HFFc6 (cell line): ENCODE data around the gene PPAT. TPM values are rescaled to one million over a fixed set of nuclear protein-coding genes. Genes with fewer than 3 reads are reported as not detected.
A peak's percentile ranks its signal among the peaks of the same experiment; 100 is the strongest.

Source experiments
- DNase-seq: peaks from one replicate; pipeline ENCODE4 v3.0.0-alpha.2; 2018
- H3K27ac Mint-ChIP-seq: 2 replicates; pipeline ENCODE4 v1.8.0; 2020; ENCODE audit warnings: mild to moderate bottlenecking, mixed read lengths
- H3K27me3 Mint-ChIP-seq: 2 replicates; pipeline ENCODE4 v1.8.0; 2021; ENCODE audit warnings: mild to moderate bottlenecking, moderate library complexity, mixed read lengths; ENCODE audit not compliant: insufficient read depth
- H3K36me3 Mint-ChIP-seq: 2 replicates; pipeline ENCODE4 v1.8.0; 2021; ENCODE audit warnings: low read depth, mixed read lengths
- H3K4me1 Mint-ChIP-seq: 2 replicates; pipeline ENCODE4 v1.8.0; 2020; ENCODE audit warnings: low read depth, mixed read lengths
- H3K4me3 Mint-ChIP-seq: 2 replicates; pipeline ENCODE4 v1.8.0; 2020; ENCODE audit warnings: mild to moderate bottlenecking, moderate library complexity, mixed read lengths
- H3K9me3 Mint-ChIP-seq: 2 replicates; pipeline ENCODE4 v1.8.0; 2020; ENCODE audit warnings: mild to moderate bottlenecking, mixed read lengths
- CTCF ChIP-seq: fragments of 200-600 bp; sonication (generic); IDR thresholded peaks from 2 replicates; pipeline ENCODE4 v1.5.0; 2021; ENCODE audit warnings: antibody characterized with exemption, mild to moderate bottlenecking
- total RNA-seq, 6 experiments: library from RNA; stranded (reverse); fragmentation: NEBNext Ultra II Directional; extraction: Animal tissue kit (Norgen Biotek cat#: 25700); gene quantifications; 2 replicates in 1 of 6; 3 replicates in 5 of 6; pipeline ENCODE4 v1.2.3, GENCODE V29; 2021

The PPAT gene
- total RNA-seq, 6 experiments from 2014 or later: 19.3 to 26.3 (median 22.3) TPM

DNA sequence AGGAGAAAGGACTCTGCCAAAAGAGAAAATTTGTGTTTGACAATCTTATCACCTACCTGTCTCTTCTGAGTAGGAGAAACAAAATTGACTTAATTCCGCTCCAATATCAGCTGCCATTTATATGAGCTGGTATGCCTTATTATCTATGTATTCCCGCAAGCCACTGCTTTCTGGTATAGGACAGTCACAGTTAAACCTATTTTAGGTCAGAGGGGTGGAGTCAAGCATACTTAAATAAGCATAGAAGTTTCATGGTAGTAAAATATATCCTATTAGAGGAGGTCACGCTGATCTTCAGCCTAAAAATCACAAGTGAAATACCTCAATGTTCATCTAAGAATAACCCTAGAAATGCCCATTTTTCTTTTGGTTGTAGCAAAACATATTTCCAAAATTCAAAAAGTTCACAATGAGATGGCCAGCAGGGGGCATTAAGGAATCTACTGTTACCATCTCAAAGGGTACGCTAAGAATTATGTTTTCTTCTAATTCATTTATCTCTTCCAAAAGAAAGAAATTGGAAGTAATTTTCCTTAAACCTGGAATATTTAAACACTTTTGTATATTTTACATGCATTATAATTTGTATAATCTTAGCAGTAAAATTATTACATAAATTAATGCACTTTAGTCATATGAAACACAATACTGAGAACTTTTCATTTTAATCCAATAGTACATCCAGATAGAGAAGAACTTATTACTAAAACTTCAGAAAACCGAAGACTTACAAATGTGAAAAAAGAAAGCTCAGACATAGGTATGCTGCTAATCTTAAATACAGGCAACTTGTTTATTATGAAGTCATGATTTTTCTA is 10.5 kb downstream of the PPAT start:
- peak; percentile 89 for TF ChIP-seq CTCF
- Mint-ChIP-seq H3K9me3 (no peaks in the 10 kb centered on the region), H3K4me3 (no peak overlapping the region), H3K4me1 (peaks cover 28% of the 10 kb centered on the region), H3K27ac (no peak overlapping the region), H3K36me3 (no peaks in the 10 kb centered on the region; the same call in 1 of the 2 replicates), H3K27me3 (no peaks in the 10 kb centered on the region)
- DNase-seq: no peak

DNA sequence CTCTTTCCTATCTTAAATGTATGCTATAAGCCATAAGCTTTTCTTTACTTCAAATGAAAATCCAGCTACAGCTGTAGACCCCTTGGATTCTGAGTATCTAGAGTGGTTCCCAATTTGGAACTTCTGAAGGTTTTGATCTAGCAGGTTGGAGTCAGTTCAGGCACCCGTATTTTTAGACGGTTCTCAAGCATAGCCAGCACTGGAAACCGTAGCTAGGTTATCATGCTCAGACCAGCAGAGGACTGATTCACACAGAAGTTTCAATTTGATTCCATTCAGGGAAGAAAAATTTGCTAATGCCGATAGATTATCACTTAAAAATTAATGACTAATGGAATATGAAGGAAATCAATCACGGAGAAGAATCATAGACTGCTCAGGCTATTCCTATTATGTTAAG is 11.2 kb downstream of the PPAT start:
- no peak overlapping the region for H3K27ac Mint-ChIP-seq
- H3K4me1 Mint-ChIP-seq: peaks cover 26% of the 10 kb centered on the region
- TF ChIP-seq CTCF: no peak
- no peaks in the 10 kb centered on the region for H3K27me3 Mint-ChIP-seq
- H3K4me3 Mint-ChIP-seq: no peak overlapping the region
- no peaks in the 10 kb centered on the region; the same call in 1 of the 2 replicates for H3K36me3 Mint-ChIP-seq
- no peaks in the 10 kb centered on the region for H3K9me3 Mint-ChIP-seq
- no peak for DNase-seq

- TF ChIP-seq CTCF: no peak
- DNase-seq: no peak
- H3K27me3 Mint-ChIP-seq: no peaks in the 10 kb centered on the region; the same call in 1 of the 2 replicates
- peaks cover 28% of the 10 kb centered on the region for H3K4me1 Mint-ChIP-seq
- no peaks in the 10 kb centered on the region for H3K36me3 Mint-ChIP-seq
- no peak overlapping the region for H3K4me3 Mint-ChIP-seq
- H3K9me3 Mint-ChIP-seq: no peaks in the 10 kb centered on the region
- no peak overlapping the region for H3K27ac Mint-ChIP-seq
Observed at GRCh38 chr4:56417396-56417795, 18.0 kb downstream of the PPAT start.

DNA sequence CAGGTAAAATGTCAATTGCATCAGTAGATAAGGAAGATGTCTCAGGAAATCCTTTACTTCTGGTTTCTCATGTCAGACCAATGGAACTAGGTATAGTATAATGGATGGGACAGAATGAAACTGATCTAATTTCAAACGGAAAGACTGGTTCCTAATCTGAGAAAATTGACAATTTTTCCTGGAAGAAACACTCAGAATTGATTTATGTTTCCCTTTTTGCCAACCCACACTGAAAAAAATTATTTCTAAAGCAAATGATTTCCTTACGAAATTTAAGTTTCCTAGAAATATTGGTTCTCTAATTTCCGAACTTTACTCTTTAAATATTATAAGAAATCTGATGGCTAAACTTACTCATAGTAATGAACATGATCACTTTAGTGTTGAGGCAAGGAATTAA is 19.1 kb downstream of the PPAT start:
- Mint-ChIP-seq H3K9me3 (no peaks in the 10 kb centered on the region), H3K36me3 (no peaks in the 10 kb centered on the region), H3K27me3 (no peaks in the 10 kb centered on the region; the same call in 1 of the 2 replicates), H3K4me1 (peaks cover 38% of the 10 kb centered on the region), H3K27ac (no peak overlapping the region), H3K4me3 (no peak overlapping the region)
- DNase-seq: no peak
- TF ChIP-seq CTCF: no peak

DNA sequence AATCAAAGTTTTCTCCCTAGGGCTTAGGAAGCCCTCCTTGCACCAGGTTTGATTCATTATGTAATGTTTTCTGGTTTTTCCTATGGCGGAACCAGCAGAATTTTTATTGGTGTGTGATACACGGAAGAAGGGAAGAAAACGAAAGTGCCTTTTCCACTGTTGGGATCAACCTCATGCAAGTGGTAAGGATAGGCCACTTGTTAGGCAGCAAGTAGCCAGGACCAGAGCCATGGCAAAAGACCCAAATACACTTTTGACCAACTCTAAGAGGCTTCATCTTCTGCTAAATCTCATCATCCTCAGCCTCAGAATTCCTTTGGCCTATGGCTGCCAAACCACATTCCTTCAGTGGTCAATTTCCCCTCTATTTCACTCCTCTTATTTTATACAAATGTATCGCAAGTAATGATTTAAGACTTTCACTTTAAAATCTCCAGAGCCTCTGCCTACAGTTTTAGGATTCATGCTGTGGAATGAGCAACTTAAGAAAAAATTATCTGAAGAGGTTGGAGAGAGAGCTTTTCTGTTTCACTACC is 21.2 kb downstream of the PPAT start:
- Mint-ChIP-seq H3K27ac (peak overlapping the region; percentile 61), H3K4me1 (peaks cover 51% of the 10 kb centered on the region), H3K36me3 (no peaks in the 10 kb centered on the region), H3K27me3 (no peaks in the 10 kb centered on the region; the same call in 1 of the 2 replicates), H3K4me3 (no peak overlapping the region; the same call in 1 of the 2 replicates), H3K9me3 (no peaks in the 10 kb centered on the region)
- TF ChIP-seq CTCF: no peak
- DNase-seq: no peak
